Kidney (tissue), 22 donors: ENCODE measurements around the gene SLC48A1. TPM values are rescaled to one million over a fixed set of nuclear protein-coding genes. Genes with fewer than 3 reads are reported as not detected.

Experiments
- DNase-seq, 5 donors: peaks; one replicate each; pipeline ENCODE4 v3.0.0-alpha.2; 2013 to 2020
- FAIRE-seq: peaks from 2 replicates; lab custom pipeline; 2012; peaks lifted over from hg19 to GRCh38; lab: Jason Lieb, UNC
- H3K27ac ChIP-seq, 2 donors: one replicate each; pipeline ENCODE4 v1.7.0; 2013; ENCODE audit warnings: low read depth in 2 of 2, low read length in 2 of 2, inconsistent platforms in 1 of 2
- H3K27me3 ChIP-seq: one replicate; pipeline ENCODE4 v1.7.1; 2013; ENCODE audit warnings: low read length, inconsistent platforms; ENCODE audit not compliant: control insufficient read depth, insufficient read depth
- H3K36me3 ChIP-seq, 3 donors: one replicate each; pipeline versions ENCODE4 v1.7.0 to v1.7.1; 2013; ENCODE audit warnings: low read length in 3 of 3, control low read depth in 1 of 3, inconsistent platforms in 1 of 3; ENCODE audit not compliant: insufficient read depth in 3 of 3, control insufficient read depth in 2 of 3
- H3K4me1 ChIP-seq, 3 donors: one replicate each; pipeline versions ENCODE4 v1.7.0 to v1.7.1; 2013; ENCODE audit warnings: low read length in 3 of 3, inconsistent platforms in 1 of 3, low read depth in 1 of 3; ENCODE audit not compliant: control insufficient read depth in 2 of 3, insufficient read depth in 2 of 3
- H3K4me3 ChIP-seq, 3 donors: one replicate each; pipeline versions ENCODE4 v1.7.0 to v1.8.1; 2013; ENCODE audit warnings: low read length in 3 of 3, control low read depth in 1 of 3, inconsistent platforms in 1 of 3
- H3K9ac ChIP-seq, 3 donors: one replicate each; pipeline versions ENCODE4 v1.7.0 to v1.7.1; 2013; ENCODE audit warnings: low read length in 3 of 3, control low read depth in 1 of 3, inconsistent platforms in 1 of 3
- H3K9me3 ChIP-seq, 3 donors: one replicate each; pipeline versions ENCODE4 v1.7.0 to v1.7.1; 2013; ENCODE audit warnings: low read length in 3 of 3, control low read depth in 1 of 3, inconsistent platforms in 1 of 3; ENCODE audit not compliant: control insufficient read depth in 2 of 3, insufficient read depth in 1 of 3
- CTCF ChIP-seq: IDR thresholded peaks from 3 replicates; pipeline ENCODE4 v1.5.1; 2012; ENCODE audit warnings: mild to moderate bottlenecking, moderate library complexity, borderline replicate concordance; ENCODE audit not compliant: insufficient read depth; ENCODE audit errors: extremely low read depth
- intact Hi-C: fragments of 100-400 bp; cut with DNase I; formaldehyde crosslinking; loops from one replicate; pipeline ENCODE4 v1.11.1; 2022
- long read RNA-seq, 10 donors: library from polyadenylated mRNA in 1 of 10; unstranded in 1 of 10; transcript quantifications; one replicate each; pipeline ENCODE4 v2.0.0 and lab custom pipeline, GENCODE V29; 2021 to 2026
- polyA plus RNA-seq: library from polyadenylated mRNA; stranded (reverse); fragments of 350-450 nt; fragmentation: Illumina TruSeq; extraction: RNeasy Lipid Tissue Mini Kit (QIAGEN cat#74804); gene quantifications from one replicate; pipeline ENCODE4 v1.2.3, GENCODE V29; 2014; ENCODE audit warnings: low read depth, low replicate concordance; ENCODE audit not compliant: insufficient read depth
- total RNA-seq: library from RNA; stranded (reverse); fragmentation: NEBNext Ultra II Directional; extraction: Animal tissue kit (Norgen Biotek cat#: 25700); gene quantifications from one replicate; pipeline ENCODE4 v1.2.1, GENCODE V29; 2021
- donor health status: control.
- donor health status: control.
- donor health status: control.
- donor health status: control.
- donor health status: control.
- donor health status: DM: yes; HTN: yes; CAD: no.
- donor health status: Normal renal cell carcinoma (clear cell type).

Gene SLC48A1
- total RNA-seq (69.9 TPM), polyA plus RNA-seq (56.9 TPM)
- long read RNA-seq, donor 1, transcript SLC48A1-201 (3 exons, 3,010 nt) = major isoform, 21 of 22 reads
- long read RNA-seq, donor 1, partial matches to known transcripts = 0 of 22 reads
- long read RNA-seq, donor 1, other reads (novel, unspliced or antisense) = 0 of 22 reads
- long read RNA-seq, donor 2, transcript SLC48A1-201 (3 exons, 3,010 nt) = major isoform, 23 of 87 reads
- long read RNA-seq, donor 2, partial matches to known transcripts = 63 of 87 reads
- long read RNA-seq, donor 2, other reads (novel, unspliced or antisense) = 0 of 87 reads
- long read RNA-seq, donor 3, transcript SLC48A1-201 (3 exons, 3,010 nt) = major isoform, 36 of 124 reads
- long read RNA-seq, donor 3, partial matches to known transcripts = 88 of 124 reads
- long read RNA-seq, donor 3, other reads (novel, unspliced or antisense) = 0 of 124 reads
- long read RNA-seq, donor 4, transcript SLC48A1-201 (3 exons, 3,010 nt) = major isoform, 31 of 77 reads
- long read RNA-seq, donor 4, partial matches to known transcripts = 44 of 77 reads
- long read RNA-seq, donor 4, other reads (novel, unspliced or antisense) = 0 of 77 reads
- long read RNA-seq, donor 5, partial matches to known transcripts = 0 of 2 reads
- long read RNA-seq, donor 5, other reads (novel, unspliced or antisense) = 0 of 2 reads
- long read RNA-seq, donor 6, transcript SLC48A1-201 (3 exons, 3,010 nt) = major isoform, 13 of 13 reads
- long read RNA-seq, donor 6, partial matches to known transcripts = 0 of 13 reads
- long read RNA-seq, donor 6, other reads (novel, unspliced or antisense) = 0 of 13 reads
- long read RNA-seq, donor 7, transcript SLC48A1-201 (3 exons, 3,010 nt) = major isoform, 45 of 69 reads
- long read RNA-seq, donor 7, partial matches to known transcripts = 4 of 69 reads
- long read RNA-seq, donor 7, other reads (novel, unspliced or antisense) = 20 of 69 reads
- long read RNA-seq, donor 8, transcript SLC48A1-201 (3 exons, 3,010 nt) = major isoform, 37 of 61 reads
- long read RNA-seq, donor 8, partial matches to known transcripts = 23 of 61 reads
- long read RNA-seq, donor 8, other reads (novel, unspliced or antisense) = 0 of 61 reads
- long read RNA-seq, donor 9, transcript SLC48A1-201 (3 exons, 3,010 nt) = major isoform, 21 of 47 reads
- long read RNA-seq, donor 9, partial matches to known transcripts = 26 of 47 reads
- long read RNA-seq, donor 9, other reads (novel, unspliced or antisense) = 0 of 47 reads
- long read RNA-seq, donor 10, transcript SLC48A1-201 (3 exons, 3,010 nt) = major isoform, 30 of 37 reads
- long read RNA-seq, donor 10, partial matches to known transcripts = 6 of 37 reads
- long read RNA-seq, donor 10, other reads (novel, unspliced or antisense) = 0 of 37 reads

- H3K27me3 ChIP-seq = no peaks in the 10 kb centered on the region
- peak within 1 kb of the TSS; percentile 60 to 66 for H3K27ac ChIP-seq
- peak within 1 kb of the TSS; percentile 55 to 73 (median 61) for H3K4me3 ChIP-seq
- peaks cover 0 to 38% (median 14%) of the 10 kb centered on the region in 3 donors for H3K4me1 ChIP-seq
- intact Hi-C loops = no loop called here
- FAIRE-seq (no peak), DNase-seq (peak; percentile 75 to 91 (median 84))
- no peaks in the 10 kb centered on the region for H3K9me3 ChIP-seq
- H3K9ac ChIP-seq = peak within 1 kb of the TSS in 2 of 3 donors; percentile 58 to 76
- H3K36me3 ChIP-seq = no peaks in the 10 kb centered on the region
- peak; percentile 40 for TF ChIP-seq CTCF
Observed at GRCh38 chr12:47773062-47773857, at the start of gene SLC48A1. TSS of gene SLC48A1 (plus strand) at chr12:47773238. CDS start at chr12:47773305, 67 bp downstream.

GRCh38 chr12:47725091-47725772, 47.8 kb upstream of the SLC48A1 start, which contains the start of gene ENDOU:
TSS of gene ENDOU (minus strand) at chr12:47725490. CDS start at chr12:47725413, 77 bp downstream.
- DNase-seq (no peak), FAIRE-seq (no peak)
- TF ChIP-seq CTCF = no peak
- Histone ChIP-seq H3K27ac (peak within 1 kb of the TSS in 1 of 2 donors; percentile 13), H3K4me3 (no peak within 1 kb of the TSS), H3K4me1 (peaks cover 0 to 3% (median 2%) of the 10 kb centered on the region in 3 donors), H3K27me3 (no peaks in the 10 kb centered on the region), H3K9me3 (no peaks in the 10 kb centered on the region), H3K36me3 (no peaks in the 10 kb centered on the region), H3K9ac (no peak within 1 kb of the TSS)
- intact Hi-C loops = no loop called here
